Activated CD4-positive, alpha-beta T cell treated with anti-CD3 and anti-CD28 coated beads for 48 hours (primary cell): ENCODE data around the gene STK17B.
A peak's percentile ranks its signal among the peaks of the same experiment; 100 is the strongest.
"Not testable (repeated sequence)": the region's sequence is repeated elsewhere in the genome, so short reads cannot be mapped to it uniquely, and the experiment has no call there.

Experiments used
- DNase-seq: peaks from one replicate; pipeline ENCODE4 v3.0.0-alpha.2; 2020

STK17B gene

GRCh38 chr2:196105951-196106350 lies 65.4 kb downstream of the STK17B start:
- DNase-seq, result no peak

- no peak for DNase-seq
Measured at GRCh38 chr2:196104066-196104465, 67.3 kb downstream of the STK17B start.

GRCh38 chr2:196103626-196104025 lies 67.8 kb downstream of the STK17B start:
- no peak for DNase-seq

GRCh38 chr2:196101325-196101991 lies 69.9 kb downstream of the STK17B start:
- peak; percentile 77 for DNase-seq

- no peak for DNase-seq
Measured at GRCh38 chr2:196099916-196100315, 71.5 kb downstream of the STK17B start.

- DNase-seq, result no peak
Measured at GRCh38 chr2:196097864-196098660, 73.3 kb downstream of the STK17B start.

- no peak for DNase-seq
Measured at GRCh38 chr2:196096982-196097745, 74.2 kb downstream of the STK17B start.

GRCh38 chr2:196096264-196096663 lies 75.1 kb downstream of the STK17B start:
- DNase-seq, result no peak

GRCh38 chr2:196089448-196089847 lies 81.9 kb downstream of the STK17B start:
- not testable (repeated sequence) for DNase-seq

GRCh38 chr2:196088203-196088602 lies 83.2 kb downstream of the STK17B start:
- no peak for DNase-seq

GRCh38 chr2:196086517-196087368 lies 84.6 kb downstream of the STK17B start:
- DNase-seq, result no peak

- DNase-seq, result no peak
Measured at GRCh38 chr2:196083601-196084000, 87.8 kb downstream of the STK17B start.
